Activated naive CD4-positive, alpha-beta T cell treated with Interleukin-2 at 50 U/mL for 16 hours (primary cell): ENCODE results near the gene SCRT2.
"Not testable (repeated sequence)": the region's sequence is repeated elsewhere in the genome, so short reads cannot be mapped to it uniquely, and the experiment has no call there.

Experiments
- DNase-seq: peaks from one replicate; pipeline ENCODE4 v3.0.0-alpha.2; 2020

Gene SCRT2

GRCh38 chr20:699811-700338, 24.3 kb upstream of the SCRT2 start:
- DNase-seq = no peak

DNA sequence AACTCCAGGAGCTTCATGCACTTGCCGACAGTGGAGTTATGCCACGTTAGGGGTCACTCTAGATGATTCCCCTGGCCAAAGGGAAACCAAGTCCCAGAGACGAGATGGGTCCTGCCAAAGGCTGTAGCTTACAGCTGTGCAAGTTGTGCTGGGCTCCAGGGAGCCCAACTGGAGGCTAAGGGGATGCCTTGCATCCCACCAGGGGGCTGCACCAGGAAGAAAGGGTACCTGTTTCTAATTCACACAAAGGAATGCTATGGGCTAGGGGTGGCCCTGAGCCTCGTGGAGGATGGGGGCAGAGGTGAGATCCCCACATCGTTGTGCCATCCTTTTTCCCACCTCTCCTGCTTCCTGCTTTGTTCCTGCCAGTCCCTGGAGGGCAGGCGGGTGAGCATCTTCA, 23.7 kb upstream of the SCRT2 start:
- DNase-seq = no peak

GRCh38 chr20:698276-698675, 22.7 kb upstream of the SCRT2 start:
- no peak for DNase-seq

DNA sequence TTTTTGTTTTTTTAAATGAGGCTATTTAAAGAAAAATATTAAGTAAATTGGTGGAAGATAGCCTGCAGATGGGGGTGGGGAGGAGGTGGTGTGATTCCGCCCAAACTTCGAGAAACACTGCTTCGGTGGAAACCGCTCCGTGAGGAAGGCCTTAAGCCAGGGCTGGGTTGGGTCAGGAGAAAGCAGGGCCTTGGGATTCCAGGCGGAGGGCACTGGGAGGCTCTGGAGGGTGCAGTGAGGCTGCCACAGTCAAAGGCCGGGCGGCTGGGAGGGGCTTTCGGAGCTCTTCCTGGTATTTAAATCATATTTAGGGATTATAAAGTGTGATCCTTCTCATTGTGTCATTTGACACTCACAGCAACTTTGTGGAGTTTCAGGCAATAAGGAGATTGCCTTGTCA, 22.2 kb upstream of the SCRT2 start:
- DNase-seq = no peak

GRCh38 chr20:695165-695866, 19.7 kb upstream of the SCRT2 start:
- no peak for DNase-seq

GRCh38 chr20:694496-694895, 18.9 kb upstream of the SCRT2 start:
- DNase-seq = no peak

DNA sequence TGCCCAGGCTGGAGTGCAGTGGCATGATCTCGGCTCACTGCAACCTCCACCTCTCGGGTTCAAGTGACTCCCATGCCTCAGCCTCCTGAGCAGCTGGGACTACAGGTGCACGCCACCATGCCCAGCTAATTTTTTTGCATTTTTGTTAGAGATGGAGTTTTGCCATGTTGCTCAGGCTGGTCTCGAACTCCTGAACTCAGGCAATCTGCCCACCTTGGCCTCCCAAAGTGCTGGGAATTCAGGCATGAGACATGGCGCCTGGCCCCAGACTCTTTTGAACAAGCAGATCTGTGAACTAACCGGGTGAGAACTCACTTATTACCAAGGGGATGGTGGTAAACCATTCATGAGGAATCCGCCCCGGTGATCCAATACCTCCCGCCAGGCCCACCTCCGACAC, 18.2 kb upstream of the SCRT2 start:
- DNase-seq = not testable (repeated sequence)

DNA sequence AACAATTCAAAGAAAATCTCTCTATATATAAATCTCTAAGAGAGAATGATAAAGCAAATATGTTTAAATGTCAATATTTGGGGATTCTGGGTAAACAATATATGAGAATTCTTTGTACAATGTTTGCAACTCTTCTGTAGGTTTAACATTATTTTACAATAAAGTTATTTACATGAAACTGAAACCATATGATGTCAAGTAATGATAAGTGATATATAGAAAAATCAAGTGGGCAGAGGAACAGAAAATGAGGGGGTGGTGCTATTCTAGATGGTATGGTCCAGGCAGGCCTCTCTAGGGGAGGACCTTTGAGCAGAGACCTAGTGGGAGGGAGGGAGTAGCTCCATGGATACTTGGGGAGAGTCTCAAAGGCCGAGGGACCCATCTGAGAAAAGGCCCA, 16.4 kb upstream of the SCRT2 start:
- DNase-seq = no peak

GRCh38 chr20:689947-690346, 14.3 kb upstream of the SCRT2 start:
- DNase-seq = no peak

DNA sequence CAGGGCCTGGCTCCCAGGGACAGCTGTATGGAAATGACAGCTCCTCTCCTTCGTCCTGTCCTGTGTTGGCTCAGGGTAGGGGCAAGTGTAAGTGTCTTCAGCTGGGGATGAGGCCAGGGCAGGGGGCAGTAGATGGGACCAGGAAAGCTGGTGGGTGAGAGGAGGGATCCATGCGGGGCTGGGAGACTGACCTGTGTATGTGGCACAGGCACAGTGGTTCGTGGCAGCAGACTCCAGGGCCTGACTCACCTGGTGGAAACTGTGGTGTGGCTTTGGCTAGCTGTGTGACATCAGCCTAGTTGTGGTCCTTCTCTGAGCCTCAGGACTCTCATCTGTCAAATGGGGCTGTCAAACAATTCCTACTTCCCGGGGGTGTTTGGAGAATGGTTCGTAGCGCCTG, 13.7 kb upstream of the SCRT2 start:
- DNase-seq = no peak

DNA sequence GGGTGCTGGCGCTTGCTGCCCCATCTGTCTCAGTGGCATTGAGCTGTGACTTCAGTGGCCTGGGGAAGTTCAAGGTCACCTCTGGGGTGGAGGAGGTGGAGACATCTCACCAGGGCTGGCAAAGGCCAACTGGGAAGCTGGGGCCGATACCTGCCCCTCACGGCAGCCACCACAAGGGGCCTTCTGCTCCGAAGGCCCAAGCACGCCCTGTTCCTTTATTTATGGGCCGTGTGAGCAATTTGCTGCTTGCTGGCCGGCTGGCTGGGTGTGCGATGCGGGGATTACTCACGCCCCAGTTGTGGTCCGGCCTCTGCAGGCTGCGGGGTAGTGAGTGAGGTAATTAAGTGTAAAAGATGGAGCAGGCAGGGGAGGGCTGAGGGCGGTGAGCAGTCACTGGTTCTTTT, 13.2 kb upstream of the SCRT2 start:
- no peak for DNase-seq

DNA sequence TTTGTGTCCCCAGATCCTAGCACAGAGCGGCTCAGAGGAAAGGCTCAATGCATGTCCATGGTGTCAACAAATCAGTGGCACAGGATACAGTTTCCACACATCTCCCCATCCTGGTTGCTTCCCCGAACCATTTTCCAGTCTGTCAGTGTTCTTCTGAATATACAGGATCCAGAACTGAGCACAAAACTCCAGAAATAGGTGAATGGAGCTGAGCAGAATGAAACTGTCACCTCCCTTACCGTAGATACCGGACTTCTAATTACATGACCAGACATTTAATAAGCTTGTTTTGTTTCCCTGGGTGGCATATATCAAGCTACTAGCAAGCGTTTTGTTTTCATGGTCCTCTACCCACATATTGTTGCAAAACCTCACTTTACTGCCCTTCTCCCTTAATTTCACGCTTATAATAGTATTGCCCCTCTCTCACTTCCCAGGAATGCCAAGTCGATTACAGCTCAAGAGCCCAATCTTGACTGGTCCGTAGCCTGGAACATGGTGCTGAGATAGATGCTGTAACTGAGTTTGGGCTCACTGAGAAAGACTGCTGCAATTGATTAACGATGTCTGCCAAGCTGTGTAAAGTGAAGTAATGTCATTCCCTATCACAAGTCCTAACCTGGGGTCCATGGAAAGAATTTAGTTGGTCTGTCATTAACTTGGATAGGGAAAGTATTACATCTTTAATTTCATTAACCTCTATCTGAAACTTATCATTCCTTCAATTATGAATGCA, 12.0 kb upstream of the SCRT2 start:
- DNase-seq = no peak

GRCh38 chr20:684676-685319, 9.2 kb upstream of the SCRT2 start:
- DNase-seq = no peak

- no peak for DNase-seq
Observed at GRCh38 chr20:682123-682522, 6.5 kb upstream of the SCRT2 start.

DNA sequence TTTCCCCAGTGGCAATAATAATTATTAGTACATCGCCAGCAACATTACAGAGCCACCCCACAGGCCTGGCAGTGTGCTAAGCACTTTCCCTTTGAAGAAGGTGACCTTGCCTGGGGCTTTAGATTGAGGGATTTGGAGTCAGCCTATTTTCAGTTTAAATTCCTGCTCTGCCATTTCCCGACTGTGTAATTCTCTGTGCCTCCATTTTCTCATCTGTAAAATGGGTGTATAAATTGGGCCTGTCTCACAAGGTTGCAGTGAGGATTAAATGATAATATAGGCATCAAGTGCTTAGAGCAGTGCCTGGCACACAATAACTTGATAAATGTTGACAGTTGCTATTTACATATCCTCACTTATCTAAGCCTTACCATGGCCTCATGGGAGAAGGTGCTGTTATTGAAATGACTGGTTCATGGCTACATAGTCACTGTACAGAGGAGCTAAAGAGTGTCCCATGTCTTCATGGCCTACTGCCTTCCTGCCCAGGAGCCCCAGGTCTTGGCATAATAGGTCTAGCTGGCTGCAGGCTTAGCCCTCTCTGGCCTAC, 5.1 kb upstream of the SCRT2 start:
- no peak for DNase-seq

DNA sequence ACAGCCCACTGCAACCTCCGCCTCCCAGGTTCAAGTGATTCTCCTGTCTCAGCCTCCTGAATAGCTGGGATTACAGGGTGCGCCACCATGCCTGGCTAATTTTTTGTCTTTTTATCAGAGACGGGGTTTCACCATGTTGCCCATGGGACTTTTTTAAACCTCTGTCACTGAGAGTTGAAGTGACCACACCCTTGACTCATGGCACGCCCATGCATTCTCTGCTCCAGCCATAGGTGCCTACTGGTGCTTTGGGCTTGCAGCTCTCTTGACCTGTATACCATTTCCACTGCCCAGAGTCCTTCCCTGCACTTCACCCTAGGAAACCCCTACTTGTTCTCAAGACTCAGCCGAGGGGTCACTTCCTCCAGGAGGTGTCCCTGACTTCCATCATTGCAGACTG, 2.4 kb upstream of the SCRT2 start:
- DNase-seq = no peak

DNA sequence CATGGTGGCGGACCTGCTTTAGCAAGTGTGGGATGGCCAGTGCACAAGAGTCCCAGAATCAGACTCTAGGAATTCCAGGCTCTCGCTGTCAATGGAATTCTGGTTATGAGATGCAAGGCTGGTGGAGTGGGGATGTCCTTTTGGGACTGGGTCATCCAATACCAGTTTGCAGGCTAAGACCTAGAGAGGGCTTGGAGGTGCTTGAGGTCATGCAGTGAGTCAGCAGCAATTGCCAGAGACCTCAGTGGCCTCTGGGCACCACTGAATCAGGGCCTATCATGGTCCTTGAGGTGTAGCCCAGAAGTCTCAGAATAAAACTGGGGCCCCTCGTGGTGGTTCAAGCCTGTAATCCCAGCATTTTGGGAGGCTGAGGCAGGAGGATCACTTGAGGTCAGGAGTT, 1.4 kb upstream of the SCRT2 start:
- no peak for DNase-seq

GRCh38 chr20:676315-676937, 824 bp upstream of the SCRT2 start:
- DNase-seq = no peak

- no peak for DNase-seq
Observed at GRCh38 chr20:675033-675452, 559 bp downstream of the SCRT2 start.

- DNase-seq = no peak
Observed at GRCh38 chr20:673603-674001, 2.0 kb downstream of the SCRT2 start.

DNA sequence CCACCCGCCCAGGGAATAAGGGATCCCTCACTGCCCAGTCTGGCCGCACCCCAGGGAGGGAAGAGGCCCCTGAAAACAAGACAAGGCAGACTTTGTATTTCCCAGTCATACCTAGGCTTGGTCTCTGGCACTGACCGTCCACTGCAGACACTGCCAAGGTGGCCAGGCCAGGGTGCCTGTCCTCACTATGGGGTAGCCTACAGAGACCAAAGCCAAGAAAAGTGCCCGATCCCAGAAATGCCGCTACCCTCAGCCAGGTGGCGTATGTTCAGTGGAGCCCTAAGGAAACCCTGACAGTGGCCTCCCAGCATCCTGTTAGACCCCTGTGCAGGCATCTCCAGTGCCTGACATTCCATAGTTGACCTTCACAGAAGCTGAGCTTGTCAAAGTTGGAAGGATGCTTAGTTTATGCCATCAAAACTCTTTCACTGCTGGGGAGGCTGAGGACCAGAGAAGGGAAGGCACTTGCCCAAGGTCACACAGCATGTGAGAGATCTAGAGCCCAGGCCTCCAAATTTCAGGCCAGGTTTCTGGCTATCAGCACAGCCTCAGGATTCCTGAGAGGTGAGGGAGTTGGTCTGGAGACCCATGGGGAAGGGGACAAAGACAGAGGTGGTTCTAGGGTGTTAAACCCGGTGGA, 2.5 kb downstream of the SCRT2 start:
- no peak for DNase-seq

DNA sequence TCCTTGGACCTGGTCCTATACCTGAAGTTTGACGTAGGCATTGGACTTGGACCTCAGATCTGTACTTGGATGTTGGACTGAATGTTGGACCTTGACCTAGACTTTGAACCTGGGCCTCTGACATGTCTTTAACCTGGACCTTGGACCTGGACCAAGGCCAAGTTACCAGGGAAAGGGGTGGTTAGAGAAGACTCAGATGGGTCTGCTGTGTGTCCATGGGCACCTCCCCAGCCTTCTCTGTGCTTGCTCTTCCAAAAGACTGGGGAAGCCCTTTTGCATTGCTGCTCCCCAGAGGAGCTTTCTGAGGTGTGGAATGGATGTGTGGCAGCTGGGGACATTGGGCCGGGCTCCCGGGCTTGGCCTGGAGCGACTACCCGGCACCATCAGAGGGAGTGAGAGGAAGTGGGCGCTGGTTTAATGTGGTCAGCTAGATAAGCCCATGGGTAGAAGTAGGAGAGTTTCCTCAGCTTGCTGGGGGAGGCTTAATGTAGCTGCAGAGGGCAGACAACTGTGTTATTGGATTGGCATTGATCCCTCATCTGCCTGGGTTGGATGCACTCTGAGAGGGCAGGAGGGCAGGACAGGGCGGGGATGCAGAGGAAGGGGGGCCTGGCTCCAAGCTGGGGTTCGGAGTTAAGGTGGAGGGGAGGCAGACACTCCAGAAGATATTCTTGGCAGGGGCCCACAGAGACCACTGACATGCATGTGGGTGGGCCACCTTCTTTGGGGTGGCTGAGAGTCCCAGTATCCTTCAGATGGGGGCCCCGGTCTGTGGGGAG, 4.2 kb downstream of the SCRT2 start:
- no peak for DNase-seq
